ELF-1 (cell line): Measurements from ENCODE around the gene SH3BP5L.
A peak's percentile ranks its signal among the peaks of the same experiment; 100 is the strongest.

Experiments
- DNase-seq: peaks from one replicate; pipeline ENCODE4 v3.0.0-alpha.2; 2016; ENCODE audit warnings: low read depth, low spot score

The SH3BP5L gene

GRCh38 chr1:248828845-248829244 is 3.1 kb upstream of the SH3BP5L start:
- DNase-seq, result no peak

- no peak for DNase-seq
Observed at GRCh38 chr1:248825573-248825908, 174 bp downstream of the SH3BP5L start.

GRCh38 chr1:248825136-248825535 is 579 bp downstream of the SH3BP5L start:
- DNase-seq, result no peak

GRCh38 chr1:248824701-248825100 is 1.0 kb downstream of the SH3BP5L start:
- DNase-seq, result no peak

GRCh38 chr1:248824301-248824700 is 1.4 kb downstream of the SH3BP5L start:
- no peak for DNase-seq

GRCh38 chr1:248823517-248824001 is 2.2 kb downstream of the SH3BP5L start:
- DNase-seq, result no peak

- no peak for DNase-seq
Observed at GRCh38 chr1:248822148-248823032, 3.3 kb downstream of the SH3BP5L start.

- DNase-seq, result no peak
Observed at GRCh38 chr1:248821641-248822040, 4.1 kb downstream of the SH3BP5L start.

- DNase-seq, result peak; percentile 13
Observed at GRCh38 chr1:248821101-248821500, 4.6 kb downstream of the SH3BP5L start.

GRCh38 chr1:248820041-248820585 is 5.6 kb downstream of the SH3BP5L start:
- no peak for DNase-seq

- DNase-seq, result no peak
Observed at GRCh38 chr1:248818505-248819374, 7.0 kb downstream of the SH3BP5L start.

- no peak for DNase-seq
Observed at GRCh38 chr1:248817065-248817464, 8.7 kb downstream of the SH3BP5L start.

GRCh38 chr1:248816042-248816851 is 9.5 kb downstream of the SH3BP5L start:
- peak; percentile 14 for DNase-seq

- DNase-seq, result no peak
Observed at GRCh38 chr1:248815407-248816034, 10.2 kb downstream of the SH3BP5L start.

- no peak for DNase-seq
Observed at GRCh38 chr1:248814351-248814750, 11.4 kb downstream of the SH3BP5L start.

- no peak for DNase-seq
Observed at GRCh38 chr1:248813546-248813945, 12.2 kb downstream of the SH3BP5L start.

- DNase-seq, result no peak
Observed at GRCh38 chr1:248812736-248813425, 12.8 kb downstream of the SH3BP5L start.

- DNase-seq, result no peak
Observed at GRCh38 chr1:248811514-248812490, 13.9 kb downstream of the SH3BP5L start.
